Memory B cell (primary cell): Measurements from ENCODE around the gene MUC5AC.
"Not testable (repeated sequence)": the region's sequence is repeated elsewhere in the genome, so short reads cannot be mapped to it uniquely, and the experiment has no call there.

Experiments
- ATAC-seq: fragments of 150-1000 bp; cut with Tn5 transposase; 2 replicates; pipeline ENCODE4 v1.10.0; 2021; ENCODE audit warnings: low read depth, mild to moderate bottlenecking, moderate library complexity
- DNase-seq, 2 donors: peaks; one replicate each; pipeline ENCODE4 v3.0.0; 2022; ENCODE audit warnings: low spot score in 2 of 2
- H3K27ac Mint-ChIP-seq: one replicate; pipeline ENCODE4 v1.8.0; 2022; ENCODE audit warnings: mild to moderate bottlenecking, moderate library complexity, mixed read lengths
- H3K27me3 Mint-ChIP-seq: one replicate; pipeline ENCODE4 v1.8.0; 2022; ENCODE audit warnings: mixed read lengths
- H3K36me3 Mint-ChIP-seq: one replicate; pipeline ENCODE4 v1.8.0; 2022; ENCODE audit warnings: mild to moderate bottlenecking, mixed read lengths
- H3K4me1 Mint-ChIP-seq: one replicate; pipeline ENCODE4 v1.8.0; 2022; ENCODE audit warnings: mixed read lengths
- H3K4me3 Mint-ChIP-seq: one replicate; pipeline ENCODE4 v1.8.0; 2022; ENCODE audit warnings: mild to moderate bottlenecking, moderate library complexity, mixed read lengths
- H3K9me3 Mint-ChIP-seq: one replicate; pipeline ENCODE4 v1.8.0; 2022; ENCODE audit warnings: mixed read lengths

Gene MUC5AC

GRCh38 chr11:1158681-1159487 lies 1.1 kb downstream of the MUC5AC start:
- DNase-seq (no peak), ATAC-seq (no peak)
- no peak overlapping the region for H3K4me3 Mint-ChIP-seq
- peaks cover 1% of the 10 kb centered on the region for H3K27me3 Mint-ChIP-seq
- H3K27ac Mint-ChIP-seq = no peak overlapping the region
- H3K4me1 Mint-ChIP-seq = no peaks in the 10 kb centered on the region
- no peaks in the 10 kb centered on the region for H3K9me3 Mint-ChIP-seq
- no peaks in the 10 kb centered on the region for H3K36me3 Mint-ChIP-seq

- not testable (repeated sequence) for DNase-seq, H3K36me3 Mint-ChIP-seq, H3K4me3 Mint-ChIP-seq, ATAC-seq, H3K9me3 Mint-ChIP-seq, H3K27me3 Mint-ChIP-seq, H3K27ac Mint-ChIP-seq, H3K4me1 Mint-ChIP-seq
Observed at GRCh38 chr11:1159488-1160220, 1.9 kb downstream of the MUC5AC start.

GRCh38 chr11:1160231-1161101 lies 2.7 kb downstream of the MUC5AC start:
- H3K4me3 Mint-ChIP-seq = no peak overlapping the region
- ATAC-seq = no peak
- H3K27ac Mint-ChIP-seq = no peak overlapping the region
- no peaks in the 10 kb centered on the region for H3K36me3 Mint-ChIP-seq
- DNase-seq = no peak
- H3K4me1 Mint-ChIP-seq = no peaks in the 10 kb centered on the region
- peaks cover 1% of the 10 kb centered on the region for H3K27me3 Mint-ChIP-seq
- no peaks in the 10 kb centered on the region for H3K9me3 Mint-ChIP-seq

GRCh38 chr11:1161410-1162137 lies 3.8 kb downstream of the MUC5AC start:
- Mint-ChIP-seq H3K4me1 (no peaks in the 10 kb centered on the region), H3K4me3 (no peak overlapping the region), H3K36me3 (no peaks in the 10 kb centered on the region), H3K27me3 (peaks cover 1% of the 10 kb centered on the region), H3K27ac (no peak overlapping the region), H3K9me3 (no peaks in the 10 kb centered on the region)
- no peak for ATAC-seq
- DNase-seq = no peak

GRCh38 chr11:1162138-1162475 lies 4.4 kb downstream of the MUC5AC start:
- ATAC-seq (no peak), DNase-seq (no peak)
- Mint-ChIP-seq H3K27ac (no peak overlapping the region), H3K9me3 (no peaks in the 10 kb centered on the region), H3K4me1 (no peaks in the 10 kb centered on the region), H3K4me3 (no peak overlapping the region), H3K27me3 (peaks cover 1% of the 10 kb centered on the region), H3K36me3 (no peaks in the 10 kb centered on the region)

- Mint-ChIP-seq H3K36me3 (no peaks in the 10 kb centered on the region), H3K27ac (no peak overlapping the region), H3K4me1 (no peaks in the 10 kb centered on the region), H3K4me3 (no peak overlapping the region), H3K27me3 (peaks cover 1% of the 10 kb centered on the region), H3K9me3 (no peaks in the 10 kb centered on the region)
- ATAC-seq = no peak
- no peak for DNase-seq
Observed at GRCh38 chr11:1162491-1163311, 4.9 kb downstream of the MUC5AC start.

- Mint-ChIP-seq H3K9me3 (no peaks in the 10 kb centered on the region), H3K27ac (no peak overlapping the region), H3K4me3 (no peak overlapping the region), H3K4me1 (no peaks in the 10 kb centered on the region), H3K27me3 (peaks cover 1% of the 10 kb centered on the region), H3K36me3 (no peaks in the 10 kb centered on the region)
- ATAC-seq (no peak), DNase-seq (no peak)
Observed at GRCh38 chr11:1163321-1163910, 5.7 kb downstream of the MUC5AC start.

- Mint-ChIP-seq H3K27ac (no peak overlapping the region), H3K9me3 (no peaks in the 10 kb centered on the region), H3K4me3 (no peak overlapping the region), H3K36me3 (no peaks in the 10 kb centered on the region), H3K27me3 (peaks cover 1% of the 10 kb centered on the region), H3K4me1 (no peaks in the 10 kb centered on the region)
- ATAC-seq (no peak), DNase-seq (no peak)
Observed at GRCh38 chr11:1163911-1164735, 6.4 kb downstream of the MUC5AC start.

- not testable (repeated sequence) for H3K4me1 Mint-ChIP-seq, H3K36me3 Mint-ChIP-seq, H3K4me3 Mint-ChIP-seq, ATAC-seq, DNase-seq, H3K27ac Mint-ChIP-seq, H3K9me3 Mint-ChIP-seq, H3K27me3 Mint-ChIP-seq
Observed at GRCh38 chr11:1164779-1165255, 7.1 kb downstream of the MUC5AC start.

GRCh38 chr11:1165256-1166041 lies 7.7 kb downstream of the MUC5AC start:
- no peak for DNase-seq
- H3K4me3 Mint-ChIP-seq = no peak overlapping the region
- no peaks in the 10 kb centered on the region for H3K4me1 Mint-ChIP-seq
- no peak overlapping the region for H3K27ac Mint-ChIP-seq
- peaks cover 2% of the 10 kb centered on the region for H3K27me3 Mint-ChIP-seq
- H3K36me3 Mint-ChIP-seq = peaks cover 4% of the 10 kb centered on the region
- peaks cover 9% of the 10 kb centered on the region for H3K9me3 Mint-ChIP-seq
- no peak for ATAC-seq

- H3K4me3 Mint-ChIP-seq = no peak overlapping the region
- H3K4me1 Mint-ChIP-seq = no peaks in the 10 kb centered on the region
- H3K27me3 Mint-ChIP-seq = peaks cover 2% of the 10 kb centered on the region
- ATAC-seq (no peak), DNase-seq (no peak)
- H3K36me3 Mint-ChIP-seq = peaks cover 5% of the 10 kb centered on the region
- peaks cover 22% of the 10 kb centered on the region for H3K9me3 Mint-ChIP-seq
- no peak overlapping the region for H3K27ac Mint-ChIP-seq
Observed at GRCh38 chr11:1167256-1167655, 9.5 kb downstream of the MUC5AC start.
